Measurements from ENCODE around the gene KRT9. TPM values are rescaled to one million over a fixed set of nuclear protein-coding genes. Genes with fewer than 3 reads are reported as not detected.
A peak's percentile ranks its signal among the peaks of the same experiment; 100 is the strongest.

Gene KRT9
- total RNA-seq, 1 experiment from 2014 or later: not detected

GRCh38 chr17:41547378-41547841 is 24.4 kb downstream of the KRT9 start:
- Mint-ChIP-seq H3K27me3 (ENCODE audit: unreplicated experiment) (no peaks in the 10 kb centered on the region), H3K4me1 (ENCODE audit: low read depth, unreplicated experiment) (peaks cover 90% of the 10 kb centered on the region), H3K36me3 (ENCODE audit: insufficient read depth, unreplicated experiment) (peaks cover 31% of the 10 kb centered on the region), H3K4me3 (ENCODE audit: low read depth, unreplicated experiment) (peak overlapping the region; percentile 62), H3K9me3 (ENCODE audit: low read depth, unreplicated experiment) (no peaks in the 10 kb centered on the region), H3K27ac (ENCODE audit: unreplicated experiment) (peak overlapping the region; percentile 92)
- TF ChIP-seq CTCF (IDR thresholded peaks at IDR 0.05; ENCODE audit: unreplicated experiment): no peak
- DNase-seq: peak; percentile 85
- no TSS peak for BruUV-seq (replicated peaks)
- CTCF ChIA-PET: interaction anchor here (0.8 to 7.7 kb wide), 27 partner anchors 11 to 1844 kb away, joined by 3 to 471 read pairs (median 20); partner anchors contain the start of genes EIF1, KRT15, KRT17 and KRT19
- intact Hi-C loops (cut with micrococcal nuclease; ENCODE audit: unreplicated experiment): loop anchor here (1.0 kb wide), 1 partner anchor 22 kb away; no protein-coding TSS in a partner anchor

DNA sequence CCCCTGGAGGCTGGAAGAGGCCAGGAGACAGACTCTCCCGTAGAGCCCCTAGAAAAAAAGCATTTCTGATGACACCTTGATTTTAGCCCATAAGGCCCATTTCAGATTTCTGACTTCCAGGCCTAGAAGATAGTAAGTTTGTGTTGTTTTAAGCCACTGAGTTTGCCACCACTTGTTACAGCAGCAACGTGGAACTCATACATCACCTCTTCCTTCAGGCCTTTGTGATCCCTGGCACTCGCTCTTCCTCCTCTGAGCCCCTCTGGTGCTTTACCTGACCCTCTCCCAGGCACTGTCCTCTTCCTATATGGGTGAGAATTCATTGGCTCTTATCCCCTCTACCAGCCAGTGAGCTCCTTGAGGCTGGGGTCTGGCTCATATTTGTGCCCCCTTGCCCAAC is 25.0 kb downstream of the KRT9 start:
- DNase-seq: no peak
- TF ChIP-seq CTCF (IDR thresholded peaks at IDR 0.05; ENCODE audit: unreplicated experiment): no peak
- intact Hi-C loops (cut with micrococcal nuclease; ENCODE audit: unreplicated experiment): loop anchor here (1.0 kb wide), 1 partner anchor 22 kb away; no protein-coding TSS in a partner anchor
- CTCF ChIA-PET: interaction anchor here (0.6 to 7.7 kb wide), 6 partner anchors 11 to 359 kb away, joined by 3 to 471 read pairs (median 44); partner anchors contain the start of genes KRT15 and KRT19
- H3K4me3 Mint-ChIP-seq (ENCODE audit: low read depth, unreplicated experiment): peak overlapping the region; percentile 62
- no TSS peak for BruUV-seq (replicated peaks)
- no peaks in the 10 kb centered on the region for H3K9me3 Mint-ChIP-seq (ENCODE audit: low read depth, unreplicated experiment)
- H3K4me1 Mint-ChIP-seq (ENCODE audit: low read depth, unreplicated experiment): peaks cover 90% of the 10 kb centered on the region
- peaks cover 31% of the 10 kb centered on the region for H3K36me3 Mint-ChIP-seq (ENCODE audit: insufficient read depth, unreplicated experiment)
- no peaks in the 10 kb centered on the region for H3K27me3 Mint-ChIP-seq (ENCODE audit: unreplicated experiment)
- peak overlapping the region; percentile 92 for H3K27ac Mint-ChIP-seq (ENCODE audit: unreplicated experiment)

GRCh38 chr17:41545829-41546410 is 25.9 kb downstream of the KRT9 start:
- intact Hi-C loops (cut with micrococcal nuclease; ENCODE audit: unreplicated experiment): no loop called here
- H3K4me1 Mint-ChIP-seq (ENCODE audit: low read depth, unreplicated experiment): peaks cover 95% of the 10 kb centered on the region
- no peak for TF ChIP-seq CTCF (IDR thresholded peaks at IDR 0.05; ENCODE audit: unreplicated experiment)
- no peak overlapping the region for H3K4me3 Mint-ChIP-seq (ENCODE audit: low read depth, unreplicated experiment)
- H3K27ac Mint-ChIP-seq (ENCODE audit: unreplicated experiment): peak overlapping the region; percentile 92
- no peaks in the 10 kb centered on the region for H3K9me3 Mint-ChIP-seq (ENCODE audit: low read depth, unreplicated experiment)
- no peak for DNase-seq
- no TSS peak for BruUV-seq (replicated peaks)
- CTCF ChIA-PET: interaction anchor here (7.7 kb wide), 1 partner anchor 21 kb away, joined by 471 read pairs; the partner anchor contains the start of genes KRT15 and KRT19
- H3K36me3 Mint-ChIP-seq (ENCODE audit: insufficient read depth, unreplicated experiment): peaks cover 31% of the 10 kb centered on the region
- no peaks in the 10 kb centered on the region for H3K27me3 Mint-ChIP-seq (ENCODE audit: unreplicated experiment)

DNA sequence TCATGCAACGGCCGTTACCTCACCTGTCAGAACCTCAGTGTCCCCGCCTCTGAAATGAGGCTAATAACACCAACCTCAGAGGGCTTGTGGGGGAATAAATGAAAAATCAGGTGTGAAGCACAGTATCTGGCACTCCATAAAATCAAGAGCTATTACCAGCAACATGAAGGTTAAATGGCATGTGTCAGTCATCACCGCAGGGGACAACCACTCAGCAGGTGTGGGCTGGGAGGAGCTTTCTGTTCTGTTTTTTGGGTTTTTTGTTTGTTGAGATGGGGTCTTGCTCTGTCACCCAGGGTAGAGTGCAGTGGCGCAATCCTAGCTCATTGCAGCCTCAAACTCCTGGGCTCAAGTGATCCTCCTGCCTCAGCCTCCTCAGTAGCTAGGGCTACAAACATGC is 26.9 kb downstream of the KRT9 start:
- Mint-ChIP-seq H3K27ac (ENCODE audit: unreplicated experiment) (peak overlapping the region; percentile 56), H3K36me3 (ENCODE audit: insufficient read depth, unreplicated experiment) (peaks cover 31% of the 10 kb centered on the region), H3K4me1 (ENCODE audit: low read depth, unreplicated experiment) (peaks cover 98% of the 10 kb centered on the region), H3K4me3 (ENCODE audit: low read depth, unreplicated experiment) (peak overlapping the region; percentile 28), H3K9me3 (ENCODE audit: low read depth, unreplicated experiment) (no peaks in the 10 kb centered on the region), H3K27me3 (ENCODE audit: unreplicated experiment) (no peaks in the 10 kb centered on the region)
- CTCF ChIA-PET: interaction anchor here (0.7 to 7.7 kb wide), 11 partner anchors 11 to 741 kb away, joined by 3 to 471 read pairs (median 3); partner anchors contain the start of genes KRT15, KRT17 and KRT19
- no peak for DNase-seq
- intact Hi-C loops (cut with micrococcal nuclease; ENCODE audit: unreplicated experiment): no loop called here
- BruUV-seq (replicated peaks): TSS peak; percentile 16
- TF ChIP-seq CTCF (IDR thresholded peaks at IDR 0.05; ENCODE audit: unreplicated experiment): no peak
